ENCODE measurements around the gene LITAF. TPM values are rescaled to one million over a fixed set of nuclear protein-coding genes. Genes with fewer than 3 reads are reported as not detected.

The LITAF gene
- total RNA-seq, 1 experiment from 2014 or later, result 2.6 TPM

Other genes starting within 250 kb of the LITAF start
- gene RMI2, start 241.5 kb downstream of the LITAF start, total RNA-seq (2014; rRNA removed; shearing (Covaris generic); ENCODE audit: low replicate concordance), result 19.4 and 45.2 TPM in 2 replicates
- 27.4 and 34.2 TPM in 2 replicates for gene SNN, start 81.5 kb upstream of the LITAF start, total RNA-seq (2014; rRNA removed; shearing (Covaris generic); ENCODE audit: low replicate concordance)
- 28.5 and 49.6 TPM in 2 replicates for gene TXNDC11, start 155.9 kb upstream of the LITAF start, total RNA-seq (2014; rRNA removed; shearing (Covaris generic); ENCODE audit: low replicate concordance)
- 28.4 and 54.9 TPM in 2 replicates for gene ZC3H7A, start 210.3 kb upstream of the LITAF start, total RNA-seq (2014; rRNA removed; shearing (Covaris generic); ENCODE audit: low replicate concordance)